ENCODE measurements around the gene PLCL1.

Gene PLCL1

GRCh38 chr2:197927994-197928393 is 123.6 kb downstream of the PLCL1 start:
- DNase-seq (ENCODE audit: low read depth): no peak

GRCh38 chr2:197929008-197929885 is 124.9 kb downstream of the PLCL1 start:
- DNase-seq (ENCODE audit: low read depth): no peak

GRCh38 chr2:197929886-197930227 is 125.5 kb downstream of the PLCL1 start:
- no peak for DNase-seq (ENCODE audit: low read depth)

- DNase-seq (ENCODE audit: low read depth): no peak
Measured at GRCh38 chr2:197930570-197931278, 126.3 kb downstream of the PLCL1 start.

GRCh38 chr2:197931661-197932312 is 127.4 kb downstream of the PLCL1 start:
- DNase-seq (ENCODE audit: low read depth): no peak

- no peak for DNase-seq (ENCODE audit: low read depth)
Measured at GRCh38 chr2:197932374-197932773, 128.0 kb downstream of the PLCL1 start.

- no peak for DNase-seq (ENCODE audit: low read depth)
Measured at GRCh38 chr2:197934261-197934933, 130.0 kb downstream of the PLCL1 start.

- no peak for DNase-seq (ENCODE audit: low read depth)
Measured at GRCh38 chr2:197934934-197935289, 130.5 kb downstream of the PLCL1 start.

GRCh38 chr2:197937814-197938213 is 133.4 kb downstream of the PLCL1 start:
- DNase-seq (ENCODE audit: low read depth): no peak

GRCh38 chr2:197938555-197938954 is 134.2 kb downstream of the PLCL1 start:
- no peak for DNase-seq (ENCODE audit: low read depth)

- no peak for DNase-seq (ENCODE audit: low read depth)
Measured at GRCh38 chr2:197939787-197940186, 135.4 kb downstream of the PLCL1 start.

GRCh38 chr2:197940382-197940781 is 136.0 kb downstream of the PLCL1 start:
- no peak for DNase-seq (ENCODE audit: low read depth)

GRCh38 chr2:197941715-197942114 is 137.3 kb downstream of the PLCL1 start:
- no peak for DNase-seq (ENCODE audit: low read depth)

- no peak for DNase-seq (ENCODE audit: low read depth)
Measured at GRCh38 chr2:197943731-197944130, 139.3 kb downstream of the PLCL1 start.

GRCh38 chr2:197944416-197945096 is 140.2 kb downstream of the PLCL1 start:
- DNase-seq (ENCODE audit: low read depth): no peak

GRCh38 chr2:197946562-197946961 is 142.2 kb downstream of the PLCL1 start:
- DNase-seq (ENCODE audit: low read depth): no peak

- no peak for DNase-seq (ENCODE audit: low read depth)
Measured at GRCh38 chr2:197947219-197947757, 142.9 kb downstream of the PLCL1 start.

- DNase-seq (ENCODE audit: low read depth): no peak
Measured at GRCh38 chr2:197949224-197949623, 144.8 kb downstream of the PLCL1 start.

- no peak for DNase-seq (ENCODE audit: low read depth)
Measured at GRCh38 chr2:197950006-197950405, 145.6 kb downstream of the PLCL1 start.

- DNase-seq (ENCODE audit: low read depth): no peak
Measured at GRCh38 chr2:197950724-197951123, 146.3 kb downstream of the PLCL1 start.

GRCh38 chr2:197952540-197953202 is 148.3 kb downstream of the PLCL1 start:
- no peak for DNase-seq (ENCODE audit: low read depth)

Measured in stimulated activated CD4-positive, alpha-beta T cell treated with anti-CD3 and anti-CD28 coated beads, Interleukin-2, amount 100 ng/mL, for 4 hours (primary cell).